Stimulated activated CD4-positive, alpha-beta T cell treated with anti-CD3 and anti-CD28 coated beads, Interleukin-1b, Interleukin-23, amount 100 ng/mL, for 24 hours (primary cell): ENCODE results near the gene SLC35B1.
"Not testable (repeated sequence)": the region's sequence is repeated elsewhere in the genome, so short reads cannot be mapped to it uniquely, and the experiment has no call there.

Experiments
- DNase-seq, 4 experiments: peaks; one replicate each; pipeline ENCODE4 v3.0.0-alpha.2; 2020; ENCODE audit warnings: low read depth in 4 of 4, low spot score in 1 of 4

SLC35B1 gene

DNA sequence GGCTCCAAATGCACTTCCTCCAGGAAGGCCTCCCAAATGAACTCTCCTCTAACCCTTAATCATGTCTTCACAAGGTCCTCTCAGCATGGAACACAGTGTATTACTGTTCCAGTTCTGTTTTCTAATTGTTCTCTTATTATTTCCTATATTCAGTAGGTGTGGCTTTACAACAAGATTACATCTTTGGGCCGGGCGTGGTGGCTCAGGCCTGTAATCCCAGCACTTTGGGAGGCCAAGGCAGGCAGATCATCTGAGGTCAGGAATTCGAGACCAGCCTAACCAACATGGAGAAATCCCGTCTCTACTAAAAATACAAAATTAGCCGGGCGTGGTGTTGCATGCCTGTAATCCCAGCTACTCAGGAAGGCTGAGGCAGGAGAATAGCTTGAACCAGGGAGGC lies 34.1 kb downstream of the SLC35B1 start:
- not testable (repeated sequence) for DNase-seq

DNA sequence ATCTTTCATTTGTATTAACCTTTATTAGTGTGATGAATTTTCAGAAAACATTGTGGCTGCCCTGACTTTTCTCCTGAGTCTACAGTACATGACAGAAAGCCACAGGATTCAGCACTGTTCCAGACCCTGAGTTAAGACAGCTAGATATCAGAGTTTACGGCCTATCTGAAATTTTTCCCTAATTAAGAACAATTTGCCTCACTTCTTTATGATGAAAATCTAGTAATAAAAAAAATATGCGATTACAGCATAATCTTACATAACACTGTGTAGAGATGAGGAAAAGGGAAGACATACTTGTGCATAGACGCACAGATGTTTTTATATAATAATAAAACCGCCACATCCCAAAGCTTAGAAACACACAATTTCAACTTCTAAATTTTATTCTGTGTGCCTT lies 37.1 kb downstream of the SLC35B1 start:
- no peak for DNase-seq

- DNase-seq, result no peak
Observed at GRCh38 chr17:49670002-49670401, 37.8 kb downstream of the SLC35B1 start.

- DNase-seq, result no peak
Observed at GRCh38 chr17:49667854-49668253, 39.9 kb downstream of the SLC35B1 start.

GRCh38 chr17:49664706-49665211 lies 43.0 kb downstream of the SLC35B1 start:
- DNase-seq, result no peak

DNA sequence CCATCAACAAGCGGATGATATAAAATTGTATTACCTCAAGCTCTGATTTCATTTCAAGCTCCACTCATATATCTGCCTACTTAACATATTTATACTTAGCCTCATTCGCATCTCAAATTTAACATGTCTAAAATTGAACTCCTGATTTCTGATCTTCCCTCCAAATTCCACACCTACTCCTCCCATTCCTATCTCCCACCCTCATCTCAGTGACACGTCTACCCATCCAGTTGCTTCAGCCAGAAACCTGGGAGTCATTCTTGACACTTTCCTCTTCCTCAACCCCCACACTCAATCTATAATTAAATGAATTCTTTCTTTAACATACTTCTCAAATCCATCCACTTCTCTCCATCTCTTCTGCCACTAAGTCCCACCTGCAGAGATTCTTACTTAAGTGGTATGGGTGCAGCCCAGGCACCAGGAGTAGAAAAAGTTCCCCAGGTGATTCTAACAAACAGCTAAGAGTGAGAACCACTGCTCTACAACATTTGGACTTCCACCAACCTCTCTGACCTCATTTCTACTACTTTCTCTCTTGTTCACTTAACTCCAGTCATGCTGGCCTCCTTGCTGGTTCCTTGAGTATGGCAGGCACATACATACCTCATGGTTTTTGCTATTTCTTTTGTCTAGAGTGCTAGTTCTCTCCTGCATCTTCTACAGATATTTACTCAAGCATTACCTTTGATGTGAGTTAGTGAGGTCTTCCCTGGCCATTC lies 47.9 kb downstream of the SLC35B1 start:
- no peak for DNase-seq

DNA sequence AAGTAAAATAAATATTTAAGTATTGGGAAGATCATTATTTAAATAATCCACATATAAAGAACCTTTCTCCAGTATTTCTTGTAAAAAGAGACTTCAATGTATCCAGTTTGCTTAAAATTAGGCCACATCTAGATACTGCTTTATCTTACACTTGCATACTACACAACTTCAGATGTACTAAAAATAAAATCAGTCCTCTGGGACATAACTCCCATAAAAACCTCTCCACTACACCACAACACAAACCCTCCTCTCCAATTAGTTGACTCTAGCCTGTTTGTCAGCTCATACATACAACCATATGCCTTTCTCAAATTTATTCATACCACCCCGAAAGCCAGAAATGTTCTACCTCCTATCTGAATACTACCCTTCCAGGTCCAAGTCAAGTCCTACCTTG lies 51.5 kb downstream of the SLC35B1 start:
- DNase-seq, result no peak
